ENCODE measurements around the gene EXOC7. TPM values are rescaled to one million over a fixed set of nuclear protein-coding genes. Genes with fewer than 3 reads are reported as not detected.

Gene EXOC7
- total RNA-seq, 3 donors from 2014 or later (not counting 1 experiment from before 2014, with no cell fraction given), result 130 to 149 (median 142) TPM

GRCh38 chr17:76102944-76103273 lies 678 bp downstream of the EXOC7 start:
- Mint-ChIP-seq H3K36me3 (peaks cover 7% of the 10 kb centered on the region), H3K4me3 (peak overlapping the region; percentile 96), H3K27me3 (ENCODE audit: low read depth in 2 of 2) (no peaks in the 10 kb centered on the region), H3K9me3 (no peaks in the 10 kb centered on the region), H3K27ac (peak overlapping the region; percentile 87 to 96), H3K4me1 (peaks cover 17 to 25% of the 10 kb centered on the region in 2 donors)
- 9% methylated on average over 4 of the region's 4 CpGs for WGBS (ENCODE audit: insufficient coverage)
- Histone ChIP-seq H3K4me1 (ENCODE audit: control insufficient read depth, insufficient read depth, low read length) (peaks cover 25% of the 10 kb centered on the region), H3K4me3 (ENCODE audit: low read length) (peak overlapping the region; percentile 59), H3K9me3 (ENCODE audit: control insufficient read depth, insufficient read depth, low read length) (no peaks in the 10 kb centered on the region), H3K27ac (ENCODE audit: low read length) (peak overlapping the region; percentile 68), H3K36me3 (ENCODE audit: control insufficient read depth, insufficient read depth, low read length) (peaks cover 19% of the 10 kb centered on the region), H3K27me3 (ENCODE audit: control insufficient read depth, insufficient read depth, low read length) (no peaks in the 10 kb centered on the region)
- ATAC-seq, result no peak
- no peak for DNase-seq
- TF ChIP-seq CTCF (IDR thresholded peaks at IDR 0.05), result no peak
- intact Hi-C loops (cut with micrococcal nuclease), result no loop called here

GRCh38 chr17:76097716-76098295 lies 5.8 kb downstream of the EXOC7 start:
- Histone ChIP-seq H3K9me3 (ENCODE audit: control insufficient read depth, insufficient read depth, low read length) (no peaks in the 10 kb centered on the region), H3K36me3 (ENCODE audit: control insufficient read depth, insufficient read depth, low read length) (peaks cover 64% of the 10 kb centered on the region), H3K4me1 (ENCODE audit: control insufficient read depth, insufficient read depth, low read length) (peaks cover 11% of the 10 kb centered on the region), H3K27me3 (ENCODE audit: control insufficient read depth, insufficient read depth, low read length) (no peaks in the 10 kb centered on the region), H3K27ac (ENCODE audit: low read length) (no peak overlapping the region), H3K4me3 (ENCODE audit: low read length) (no peak overlapping the region)
- DNase-seq (no peak), ATAC-seq (no peak)
- no peaks in the 10 kb centered on the region for H3K27me3 Mint-ChIP-seq (ENCODE audit: low read depth in 2 of 2)
- intact Hi-C loops (cut with micrococcal nuclease), result no loop called here
- no peaks in the 10 kb centered on the region for H3K9me3 Mint-ChIP-seq
- peaks cover 9 to 18% of the 10 kb centered on the region in 2 donors for H3K4me1 Mint-ChIP-seq
- no peak overlapping the region for H3K4me3 Mint-ChIP-seq
- WGBS (ENCODE audit: insufficient coverage), result 98% methylated on average over 19 of the region's 19 CpGs
- H3K27ac Mint-ChIP-seq, result no peak overlapping the region
- H3K36me3 Mint-ChIP-seq, result peaks cover 7% of the 10 kb centered on the region
- no peak for TF ChIP-seq CTCF (IDR thresholded peaks at IDR 0.05)

- H3K4me1 Mint-ChIP-seq, result peaks cover 0 to 9% of the 10 kb centered on the region in 2 donors
- H3K36me3 ChIP-seq (ENCODE audit: control insufficient read depth, insufficient read depth, low read length), result peaks cover 68% of the 10 kb centered on the region
- whole genome bisulfite sequencing (ENCODE audit: insufficient coverage), result 98% methylated on average over 13 of the region's 13 CpGs
- no peaks in the 10 kb centered on the region for H3K4me1 ChIP-seq (ENCODE audit: control insufficient read depth, insufficient read depth, low read length)
- peaks cover 7% of the 10 kb centered on the region for H3K36me3 Mint-ChIP-seq
- DNase-seq (no peak), ATAC-seq (no peak)
- no peaks in the 10 kb centered on the region for H3K27me3 ChIP-seq (ENCODE audit: control insufficient read depth, insufficient read depth, low read length)
- no peaks in the 10 kb centered on the region for H3K9me3 ChIP-seq (ENCODE audit: control insufficient read depth, insufficient read depth, low read length)
- H3K27ac Mint-ChIP-seq, result no peak overlapping the region
- no peaks in the 10 kb centered on the region for H3K27me3 Mint-ChIP-seq (ENCODE audit: low read depth in 2 of 2)
- H3K4me3 ChIP-seq (ENCODE audit: low read length), result no peak overlapping the region
- no peak overlapping the region for H3K27ac ChIP-seq (ENCODE audit: low read length)
- no peak for TF ChIP-seq CTCF (IDR thresholded peaks at IDR 0.05)
- intact Hi-C loops (cut with micrococcal nuclease), result no loop called here
- no peak overlapping the region for H3K4me3 Mint-ChIP-seq
- no peaks in the 10 kb centered on the region for H3K9me3 Mint-ChIP-seq
Observed at GRCh38 chr17:76095943-76096342, 7.6 kb downstream of the EXOC7 start.

GRCh38 chr17:76094046-76094445 lies 9.5 kb downstream of the EXOC7 start:
- no peak for DNase-seq
- Mint-ChIP-seq H3K4me3 (no peak overlapping the region), H3K27ac (no peak overlapping the region), H3K4me1 (peaks cover 0 to 3% of the 10 kb centered on the region in 2 donors), H3K27me3 (ENCODE audit: low read depth in 2 of 2) (no peaks in the 10 kb centered on the region), H3K9me3 (no peaks in the 10 kb centered on the region), H3K36me3 (no peaks in the 10 kb centered on the region)
- Histone ChIP-seq H3K4me1 (ENCODE audit: control insufficient read depth, insufficient read depth, low read length) (no peaks in the 10 kb centered on the region), H3K4me3 (ENCODE audit: low read length) (no peak overlapping the region), H3K36me3 (ENCODE audit: control insufficient read depth, insufficient read depth, low read length) (peaks cover 76% of the 10 kb centered on the region), H3K9me3 (ENCODE audit: control insufficient read depth, insufficient read depth, low read length) (no peaks in the 10 kb centered on the region), H3K27me3 (ENCODE audit: control insufficient read depth, insufficient read depth, low read length) (no peaks in the 10 kb centered on the region), H3K27ac (ENCODE audit: low read length) (no peak overlapping the region)
- no peak for TF ChIP-seq CTCF (IDR thresholded peaks at IDR 0.05)
- WGBS (ENCODE audit: insufficient coverage), result 96% methylated on average over 9 of the region's 11 CpGs
- intact Hi-C loops (cut with micrococcal nuclease), result no loop called here
- ATAC-seq, result no peak

All from natural killer cell (primary cell).